GM12873 (cell line): ENCODE results near the gene GAA.
A peak's percentile ranks its signal among the peaks of the same experiment; 100 is the strongest.

Experiments
- CTCF ChIP-seq: IDR thresholded peaks from 2 replicates; pipeline ENCODE4 v1.5.1; 2012; ENCODE audit warnings: low read depth, mild to moderate bottlenecking, moderate library complexity, low read length, control low read depth; ENCODE audit not compliant: insufficient read depth; ENCODE audit errors: missing control alignments

GAA gene

DNA sequence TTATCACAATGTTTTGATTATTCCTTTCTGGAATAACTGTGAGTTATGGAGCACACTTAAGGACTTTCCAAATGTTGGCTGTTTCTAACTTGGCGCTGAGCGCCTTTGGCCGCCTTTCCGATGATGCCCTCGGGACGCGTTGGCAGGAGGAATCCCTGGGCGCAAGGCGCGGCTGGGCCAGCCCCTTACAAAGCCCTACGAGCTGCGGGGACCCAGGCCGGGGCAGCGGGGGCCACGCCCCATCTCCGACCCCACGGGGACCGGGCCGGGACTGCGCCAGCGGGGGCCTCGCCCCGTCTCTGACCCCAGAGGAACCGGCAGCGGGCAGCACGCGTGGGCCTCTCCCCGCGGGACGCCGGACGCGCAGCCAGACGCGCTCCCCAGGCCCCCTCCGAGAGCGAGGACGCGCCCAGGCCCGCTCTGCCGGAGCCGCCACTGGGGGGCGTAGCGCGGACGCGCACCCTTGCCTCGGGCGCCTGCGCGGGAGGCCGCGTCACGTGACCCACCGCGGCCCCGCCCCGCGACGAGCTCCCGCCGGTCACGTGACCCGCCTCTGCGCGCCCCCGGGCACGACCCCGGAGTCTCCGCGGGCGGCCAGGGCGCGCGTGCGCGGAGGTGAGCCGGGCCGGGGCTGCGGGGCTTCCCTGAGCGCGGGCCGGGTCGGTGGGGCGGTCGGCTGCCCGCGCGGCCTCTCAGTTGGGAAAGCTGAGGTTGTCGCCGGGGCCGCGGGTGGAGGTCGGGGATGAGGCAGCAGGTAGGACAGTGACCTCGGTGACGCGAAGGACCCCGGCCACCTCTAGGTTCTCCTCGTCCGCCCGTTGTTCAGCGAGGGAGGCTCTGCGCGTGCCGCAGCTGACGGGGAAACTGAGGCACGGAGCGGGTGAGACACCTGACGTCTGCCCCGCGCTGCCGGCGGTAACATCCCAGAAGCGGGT is at the start of gene GAA:
Gene GAA, plus strand, starts transcription at position 571 of the 935 bp plus-strand sequence. CDS start 3,006 bp downstream, outside the sequence.
- peak; percentile 82 for TF ChIP-seq CTCF

GRCh38 chr17:80051681-80052080 is 49.7 kb upstream of the GAA start:
- TF ChIP-seq CTCF, result no peak

DNA sequence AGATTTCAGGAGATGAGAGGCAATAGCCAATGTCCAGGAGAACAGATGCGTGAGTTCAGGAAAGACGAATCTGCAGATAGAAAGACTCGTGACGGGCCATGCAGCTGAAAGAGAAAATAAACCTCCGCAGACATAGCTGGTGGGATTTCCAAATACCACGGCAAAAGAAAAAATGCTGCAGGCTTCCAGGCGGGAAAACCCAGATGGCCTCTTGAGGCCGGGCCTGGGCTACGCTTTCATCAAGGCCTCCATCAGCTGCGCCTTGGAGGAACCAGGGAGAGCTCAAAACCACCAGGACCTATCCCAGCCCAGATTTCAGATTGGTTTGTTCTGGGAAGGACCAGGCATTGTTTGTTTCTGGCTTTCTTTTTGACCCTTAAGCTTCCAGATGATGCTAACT is 48.3 kb upstream of the GAA start:
- no peak for TF ChIP-seq CTCF

- TF ChIP-seq CTCF, result no peak
Measured at GRCh38 chr17:80055597-80055996, 45.8 kb upstream of the GAA start.

DNA sequence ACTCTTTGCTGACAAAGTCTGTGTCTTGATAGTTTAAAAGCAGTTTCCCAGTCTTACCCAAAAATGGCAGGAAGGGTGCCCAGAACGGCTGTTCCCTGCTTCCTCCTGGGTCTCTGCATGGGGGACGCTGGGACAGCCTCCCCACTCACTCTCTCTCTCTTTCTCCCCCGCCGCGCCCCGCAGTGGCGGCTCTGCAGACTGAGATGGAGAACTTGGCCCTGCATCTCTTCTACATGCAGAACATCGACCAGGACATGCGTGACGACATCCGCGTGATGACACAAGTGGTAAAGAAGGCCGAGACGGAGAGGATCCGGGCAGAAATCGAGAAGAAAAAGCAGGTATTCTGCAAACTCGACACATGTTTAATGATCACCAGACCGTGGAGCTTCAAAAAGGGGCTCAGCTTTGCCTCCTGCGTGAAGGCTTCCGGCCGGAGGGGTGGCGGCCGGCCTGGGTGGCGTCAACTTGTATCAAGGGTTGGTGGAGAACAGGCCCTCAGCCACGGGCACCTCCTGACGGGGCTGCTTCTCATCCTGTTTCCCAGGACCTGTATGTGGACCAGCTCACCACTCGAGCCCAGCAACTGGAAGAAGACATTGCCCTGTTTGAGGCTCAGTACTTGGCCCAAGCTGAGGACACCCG is 42.9 kb upstream of the GAA start:
- no peak for TF ChIP-seq CTCF

GRCh38 chr17:80060644-80061043 is 40.7 kb upstream of the GAA start:
- TF ChIP-seq CTCF, result no peak

DNA sequence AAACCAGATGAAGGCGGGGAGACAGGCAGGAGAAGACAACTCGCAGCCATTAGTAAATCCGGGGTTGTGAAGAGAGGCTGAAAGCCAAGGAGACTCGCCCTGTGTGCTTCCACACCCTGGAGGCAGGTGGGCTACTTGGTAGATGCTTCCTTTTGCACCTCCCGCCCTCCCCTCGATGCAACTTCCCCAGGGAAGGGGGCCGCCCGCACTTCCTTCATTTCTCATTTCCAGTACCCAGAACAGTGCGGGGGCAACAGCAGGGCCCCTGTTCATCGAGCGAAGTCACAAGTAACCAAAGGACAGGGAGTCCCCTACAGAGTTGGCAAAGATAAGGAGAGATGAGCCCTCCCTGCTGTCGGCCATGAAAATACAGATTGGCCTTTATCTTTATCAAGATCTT is 40.0 kb upstream of the GAA start:
- no peak for TF ChIP-seq CTCF
